H1 (cell line): ENCODE data around the gene UVRAG.

Experiments used
- CHD2 ChIP-seq: IDR thresholded peaks from 2 replicates; pipeline ENCODE4 v1.6.1; 2012; ENCODE audit warnings: low read length, improper control_type of control experiment
- POLR2AphosphoS5 ChIP-seq: IDR thresholded peaks from 2 replicates; pipeline ENCODE4 v1.6.1; 2011; ENCODE audit warnings: low read depth, low read length
- RAD21 ChIP-seq, 2 experiments: IDR thresholded peaks in 1 of 2; conservative IDR thresholded peaks in 1 of 2; 2 replicates each; pipeline ENCODE4 v1.6.1; 2011; ENCODE audit warnings: low read depth in 2 of 2, low read length in 2 of 2, improper control_type of control experiment in 1 of 2, inconsistent platforms in 1 of 2, mild to moderate bottlenecking in 1 of 2, moderate library complexity in 1 of 2
- TF ChIP-seq, protein P1 (sequence below), 3 experiments: IDR thresholded peaks; 1 replicate in 2 of 3; 2 replicates in 1 of 3; pipeline versions ENCODE4 v1.5.1 to v1.6.1; 2011; ENCODE audit warnings: low read length in 3 of 3, mild to moderate bottlenecking in 3 of 3, inconsistent platforms in 2 of 3, low read depth in 1 of 3, moderate library complexity in 1 of 3; ENCODE audit not compliant: insufficient read depth in 1 of 3; ENCODE audit errors: control extremely low read depth in 1 of 3

DNA sequence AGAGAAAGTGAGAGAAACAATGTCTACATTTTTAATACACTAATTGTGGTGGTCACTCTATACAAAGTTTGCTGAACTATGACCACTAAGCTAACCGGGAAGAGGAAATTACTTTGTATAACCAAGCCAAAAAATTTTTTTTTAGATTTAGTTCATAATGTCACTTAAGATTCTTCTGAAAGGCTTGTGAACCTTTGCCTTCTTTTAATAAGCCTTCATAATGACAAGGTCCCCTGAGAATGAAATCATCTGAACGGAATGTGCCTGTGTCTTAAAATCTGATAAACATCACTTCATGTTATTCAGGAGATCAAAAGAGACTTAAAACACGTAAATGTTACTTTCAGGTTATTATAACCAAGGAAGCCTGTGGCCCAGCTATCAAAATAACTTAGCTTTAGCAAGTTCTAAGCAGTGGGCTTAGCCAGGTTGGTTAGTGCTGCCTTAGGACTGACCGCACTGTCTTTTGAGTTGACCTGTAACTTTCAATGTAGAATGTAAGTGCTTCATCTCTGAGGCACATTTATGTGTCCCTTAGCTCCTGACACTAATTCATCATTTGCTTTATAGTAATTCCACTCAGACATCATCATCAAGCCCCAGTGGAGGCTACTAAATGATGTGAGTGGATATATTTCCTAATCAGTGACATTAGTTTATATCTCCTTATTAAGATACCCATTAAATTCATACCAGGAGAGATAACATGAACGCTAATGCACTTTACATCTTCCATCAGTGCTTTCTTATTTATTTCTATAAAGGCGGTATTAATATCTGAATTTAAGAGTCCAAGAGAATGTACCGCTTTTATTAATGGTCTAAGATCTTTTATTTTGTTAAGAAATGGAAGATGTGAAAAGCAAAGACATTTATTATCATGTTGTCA, 268.8 kb downstream of the UVRAG start:
- TF ChIP-seq RAD21 (IDR thresholded peaks at IDR 0.05 in 1 of 2, conservative IDR thresholded peaks at IDR 0.05 in 1 of 2; ENCODE audit: low read depth in 2 of 2, low read length in 2 of 2): no peak
- no peak for TF ChIP-seq POLR2AphosphoS5
- no peak for TF ChIP-seq CHD2
- TF ChIP-seq, protein P1, sequence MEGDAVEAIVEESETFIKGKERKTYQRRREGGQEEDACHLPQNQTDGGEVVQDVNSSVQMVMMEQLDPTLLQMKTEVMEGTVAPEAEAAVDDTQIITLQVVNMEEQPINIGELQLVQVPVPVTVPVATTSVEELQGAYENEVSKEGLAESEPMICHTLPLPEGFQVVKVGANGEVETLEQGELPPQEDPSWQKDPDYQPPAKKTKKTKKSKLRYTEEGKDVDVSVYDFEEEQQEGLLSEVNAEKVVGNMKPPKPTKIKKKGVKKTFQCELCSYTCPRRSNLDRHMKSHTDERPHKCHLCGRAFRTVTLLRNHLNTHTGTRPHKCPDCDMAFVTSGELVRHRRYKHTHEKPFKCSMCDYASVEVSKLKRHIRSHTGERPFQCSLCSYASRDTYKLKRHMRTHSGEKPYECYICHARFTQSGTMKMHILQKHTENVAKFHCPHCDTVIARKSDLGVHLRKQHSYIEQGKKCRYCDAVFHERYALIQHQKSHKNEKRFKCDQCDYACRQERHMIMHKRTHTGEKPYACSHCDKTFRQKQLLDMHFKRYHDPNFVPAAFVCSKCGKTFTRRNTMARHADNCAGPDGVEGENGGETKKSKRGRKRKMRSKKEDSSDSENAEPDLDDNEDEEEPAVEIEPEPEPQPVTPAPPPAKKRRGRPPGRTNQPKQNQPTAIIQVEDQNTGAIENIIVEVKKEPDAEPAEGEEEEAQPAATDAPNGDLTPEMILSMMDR (IDR thresholded peaks at IDR 0.05; ENCODE audit: control extremely low read depth in 1 of 3, insufficient read depth in 1 of 3, low read depth in 1 of 3, low read length in 3 of 3): no peak
